GM15510 (cell line): ENCODE data around the gene AGPAT4.

Source experiments
- POLR2A ChIP-seq: IDR thresholded peaks from 3 replicates; pipeline ENCODE4 v1.6.1; 2011; ENCODE audit warnings: borderline replicate concordance; ENCODE audit not compliant: insufficient read length; ENCODE audit errors: extremely low read depth

Gene AGPAT4

GRCh38 chr6:161188547-161189465 is 85.1 kb downstream of the AGPAT4 start:
- no peak for TF ChIP-seq POLR2A

- TF ChIP-seq POLR2A = no peak
Measured at GRCh38 chr6:161186173-161186769, 87.6 kb downstream of the AGPAT4 start.

GRCh38 chr6:161181121-161181520 is 92.7 kb downstream of the AGPAT4 start:
- TF ChIP-seq POLR2A = no peak

- no peak for TF ChIP-seq POLR2A
Measured at GRCh38 chr6:161171207-161171606, 102.7 kb downstream of the AGPAT4 start.

- TF ChIP-seq POLR2A = no peak
Measured at GRCh38 chr6:161169696-161170095, 104.2 kb downstream of the AGPAT4 start.

GRCh38 chr6:161169035-161169434 is 104.8 kb downstream of the AGPAT4 start:
- TF ChIP-seq POLR2A = no peak

- TF ChIP-seq POLR2A = no peak
Measured at GRCh38 chr6:161168281-161168891, 105.5 kb downstream of the AGPAT4 start.

GRCh38 chr6:161166677-161167076 is 107.2 kb downstream of the AGPAT4 start:
- no peak for TF ChIP-seq POLR2A

- TF ChIP-seq POLR2A = no peak
Measured at GRCh38 chr6:161166176-161166575, 107.7 kb downstream of the AGPAT4 start.

GRCh38 chr6:161164182-161164625 is 109.7 kb downstream of the AGPAT4 start:
- TF ChIP-seq POLR2A = no peak

GRCh38 chr6:161163466-161164181 is 110.2 kb downstream of the AGPAT4 start:
- TF ChIP-seq POLR2A = no peak

- no peak for TF ChIP-seq POLR2A
Measured at GRCh38 chr6:161162722-161163121, 111.1 kb downstream of the AGPAT4 start.

GRCh38 chr6:161161889-161162624 is 111.8 kb downstream of the AGPAT4 start:
- TF ChIP-seq POLR2A = no peak

GRCh38 chr6:161161121-161161520 is 112.7 kb downstream of the AGPAT4 start:
- no peak for TF ChIP-seq POLR2A
